Retinal pigment epithelial cell (primary cell): Measurements from ENCODE around the gene ITGBL1.

Source experiments
- DNase-seq: peaks from one replicate; pipeline ENCODE4 v3.0.0-alpha.2; 2010; ENCODE audit warnings: low read depth
- H3K4me3 ChIP-seq: 2 replicates; pipeline ENCODE4 v1.5.1; 2011; ENCODE audit warnings: mild to moderate bottlenecking, low read length, control low read depth, moderate library complexity
- CTCF ChIP-seq: conservative IDR thresholded peaks from 2 replicates; pipeline ENCODE4 v1.5.1; 2011; ENCODE audit warnings: low read depth, low read length, control low read depth, inconsistent platforms

Gene ITGBL1

DNA sequence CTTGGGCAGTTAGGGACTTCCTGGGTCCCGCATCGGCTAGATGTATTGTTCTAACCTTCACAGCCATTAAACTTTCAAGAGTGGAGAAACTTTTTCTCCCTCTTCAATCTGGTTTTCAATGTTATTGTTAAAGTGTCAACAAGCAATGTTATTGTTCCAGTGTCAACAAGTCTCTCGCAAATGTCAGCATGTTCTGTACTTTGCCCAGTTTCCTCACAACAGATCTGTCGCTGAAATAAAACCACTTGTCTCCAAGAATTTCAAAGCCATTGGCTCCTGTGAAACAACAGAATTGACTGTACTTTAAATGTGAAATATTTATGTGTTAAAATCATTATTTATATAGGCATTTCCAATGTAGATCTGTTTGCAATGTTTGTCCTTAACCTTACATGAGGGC is 138.0 kb downstream of the ITGBL1 start:
- no peak for TF ChIP-seq CTCF
- H3K4me3 ChIP-seq = no peak overlapping the region
- DNase-seq = no peak

- TF ChIP-seq CTCF = no peak
- no peak for DNase-seq
- H3K4me3 ChIP-seq = no peak overlapping the region
These were observed 142.5 kb downstream of the ITGBL1 start for GRCh38 chr13:101594936-101595335.

DNA sequence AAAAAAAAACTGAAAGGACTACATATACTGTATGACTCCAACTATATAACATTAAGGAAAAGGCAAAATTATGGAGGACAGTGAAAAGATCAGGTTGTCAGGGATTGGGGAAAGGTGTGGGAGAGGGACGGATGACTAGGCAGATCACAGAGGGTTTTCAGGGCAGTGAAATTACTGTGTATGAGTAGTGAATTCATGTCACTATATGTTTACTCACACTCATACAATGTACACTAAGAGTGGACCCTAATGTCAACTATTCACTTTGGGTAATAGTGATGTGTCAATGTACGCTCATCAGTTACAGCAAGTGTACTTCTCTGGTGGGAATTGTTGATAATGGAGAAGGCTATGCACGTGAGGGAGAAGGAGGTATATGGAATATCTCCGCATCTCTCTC is 144.3 kb downstream of the ITGBL1 start:
- no peak overlapping the region for H3K4me3 ChIP-seq
- TF ChIP-seq CTCF = no peak
- no peak for DNase-seq

DNA sequence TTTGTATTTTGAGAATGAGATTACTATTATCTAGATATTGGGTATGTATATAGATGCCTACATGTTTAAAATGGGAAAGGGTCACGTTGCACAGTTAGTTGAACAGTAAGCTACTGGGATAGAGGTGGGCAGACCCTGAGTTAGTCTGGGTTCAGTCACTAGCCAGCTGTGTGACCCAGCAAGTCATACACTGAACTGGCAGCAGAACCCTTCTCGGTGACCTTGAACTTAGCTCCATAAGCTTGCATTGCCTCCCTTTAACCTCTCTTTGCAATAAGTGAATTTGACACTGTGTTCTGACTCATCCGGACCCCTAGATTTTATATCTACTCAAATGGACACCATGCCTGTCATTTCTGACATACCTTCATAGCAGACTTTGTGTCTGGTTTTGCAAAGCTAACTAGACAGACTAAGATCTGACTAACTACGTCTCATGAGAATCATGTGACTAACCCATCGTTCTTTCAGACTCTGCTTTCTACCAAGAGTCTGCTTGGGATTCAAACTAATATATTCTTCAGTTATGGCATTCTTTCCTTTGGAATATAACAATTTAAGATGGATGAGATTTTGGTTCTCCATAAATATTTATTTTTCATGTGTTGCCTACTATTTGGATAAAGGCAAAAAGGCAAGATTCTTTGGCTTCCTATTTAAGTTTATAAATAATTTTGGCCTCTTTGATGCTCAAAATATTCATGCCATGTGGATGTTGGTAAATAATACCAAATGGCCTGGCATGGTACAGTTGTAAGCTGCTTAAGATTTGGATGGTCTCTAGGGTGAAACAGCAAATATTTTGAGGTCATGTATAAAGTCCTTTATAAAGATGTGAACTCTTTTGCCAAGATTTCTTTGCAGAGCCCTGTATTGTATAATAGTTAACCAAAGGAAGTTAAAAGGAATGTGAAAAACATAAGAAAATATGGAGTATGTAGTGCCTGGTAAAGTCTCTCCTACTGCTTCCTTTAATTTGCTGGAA is 159.3 kb downstream of the ITGBL1 start:
- H3K4me3 ChIP-seq = no peak overlapping the region
- TF ChIP-seq CTCF = no peak
- peak; percentile 15 for DNase-seq

GRCh38 chr13:101612735-101613134 is 160.3 kb downstream of the ITGBL1 start:
- DNase-seq = no peak
- no peak for TF ChIP-seq CTCF
- no peak overlapping the region for H3K4me3 ChIP-seq

DNA sequence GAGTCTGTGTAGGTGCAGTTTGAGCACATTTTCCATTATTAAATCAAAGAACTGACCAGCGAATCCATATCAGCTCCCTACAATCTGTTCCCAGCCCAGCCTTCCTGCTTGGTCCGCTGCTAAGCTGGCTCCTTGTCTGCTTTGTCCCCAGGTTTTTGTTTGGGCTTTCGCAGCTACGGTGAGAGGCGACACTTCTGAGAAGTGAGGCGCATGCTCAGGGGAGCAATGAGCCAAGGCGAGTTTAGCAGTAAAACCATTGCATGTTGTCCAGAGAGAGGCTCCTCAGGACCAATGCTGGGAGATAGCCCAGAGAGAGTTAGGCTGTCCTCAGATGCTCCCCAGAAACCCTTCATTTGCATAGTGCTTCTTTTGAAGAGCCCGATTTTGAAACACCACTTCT is 162.0 kb downstream of the ITGBL1 start:
- no peak for DNase-seq
- no peak overlapping the region for H3K4me3 ChIP-seq
- no peak for TF ChIP-seq CTCF

- H3K4me3 ChIP-seq = no peak overlapping the region
- TF ChIP-seq CTCF = no peak
- DNase-seq = no peak
These were observed 166.1 kb downstream of the ITGBL1 start for GRCh38 chr13:101618440-101619187.
